Right atrium auricular region (tissue), 2 donors: ENCODE data around the gene SDC3. TPM values are rescaled to one million over a fixed set of nuclear protein-coding genes. Genes with fewer than 3 reads are reported as not detected.

Experiments used
- DNase-seq: peaks from one replicate; pipeline ENCODE4 v3.0.0-alpha.2; 2019; ENCODE audit warnings: low spot score
- H3K27ac ChIP-seq, 2 donors: fragments of 200-600 bp; sonication (generic); 1 replicate in 1 of 2; 2 replicates in 1 of 2; pipeline ENCODE4 v1.5.1; 2016 to 2019
- H3K27me3 ChIP-seq, 2 donors: fragments of 200-600 bp; sonication (generic); one replicate each; pipeline versions ENCODE4 v1.5.1 to v1.6.0; 2017 to 2019
- H3K36me3 ChIP-seq: fragments of 200-600 bp; sonication (generic); one replicate; pipeline ENCODE4 v1.5.1; 2016
- H3K4me1 ChIP-seq, 2 donors: fragments of 200-600 bp; sonication (generic); one replicate each; pipeline versions ENCODE4 v1.5.1 to v1.6.0; 2017 to 2019
- H3K4me3 ChIP-seq, 2 donors: fragments of 200-600 bp; sonication (generic); 1 replicate in 1 of 2; 2 replicates in 1 of 2; pipeline ENCODE4 v1.5.1; 2017 to 2019; ENCODE audit warnings: mild to moderate bottlenecking in 1 of 2, moderate library complexity in 1 of 2
- H3K9me3 ChIP-seq, 2 donors: fragments of 200-600 bp; sonication (generic); one replicate each; pipeline ENCODE4 v1.5.1; 2019
- total RNA-seq, 2 donors: library from RNA; depleted of rRNA; stranded (reverse); fragments of >200 nt; gene quantifications; one replicate each; pipeline ENCODE4 v1.1.0, GENCODE V29; 2016
- TF ChIP-seq, protein P1 (sequence below), 2 donors: fragments of 200-600 bp; sonication (generic); IDR thresholded peaks; one replicate each; pipeline ENCODE4 v1.5.1; 2019; ENCODE audit warnings: antibody characterized with exemption in 2 of 2

The SDC3 gene
- total RNA-seq, 2 donors from 2014 or later = 15.9 to 43.8 TPM

DNA sequence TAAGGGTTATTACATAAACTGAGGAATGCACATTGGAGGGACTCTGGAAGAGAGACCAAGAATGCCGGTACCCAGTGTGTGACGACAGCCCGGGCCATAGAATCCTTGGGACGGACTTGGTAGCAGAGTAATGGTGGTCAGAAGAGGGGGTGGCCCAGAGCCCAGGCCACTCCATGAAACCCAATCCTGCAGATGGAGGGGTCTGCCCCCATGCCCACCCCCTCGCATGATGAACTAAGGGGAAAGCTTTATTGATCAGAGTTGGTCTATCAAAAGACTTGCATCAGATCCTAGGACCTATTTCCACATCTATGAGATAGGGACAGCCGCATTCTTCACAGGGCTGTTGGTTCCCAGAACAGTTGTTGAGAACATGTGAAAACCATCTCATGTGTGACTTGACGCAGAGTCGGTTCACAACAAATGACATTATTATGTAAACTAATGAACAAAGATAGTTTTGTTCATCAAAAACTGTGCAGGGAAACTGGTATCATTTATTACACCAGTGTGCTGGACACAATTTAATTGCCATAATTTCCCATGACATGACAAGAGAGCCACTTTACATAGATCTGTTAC lies 21.5 kb upstream of the SDC3 start:
- Histone ChIP-seq H3K4me1 (no peaks in the 10 kb centered on the region), H3K27ac (no peak overlapping the region), H3K36me3 (peaks cover 24% of the 10 kb centered on the region), H3K9me3 (no peaks in the 10 kb centered on the region), H3K4me3 (no peak overlapping the region), H3K27me3 (no peaks in the 10 kb centered on the region)
- TF ChIP-seq, protein P1, sequence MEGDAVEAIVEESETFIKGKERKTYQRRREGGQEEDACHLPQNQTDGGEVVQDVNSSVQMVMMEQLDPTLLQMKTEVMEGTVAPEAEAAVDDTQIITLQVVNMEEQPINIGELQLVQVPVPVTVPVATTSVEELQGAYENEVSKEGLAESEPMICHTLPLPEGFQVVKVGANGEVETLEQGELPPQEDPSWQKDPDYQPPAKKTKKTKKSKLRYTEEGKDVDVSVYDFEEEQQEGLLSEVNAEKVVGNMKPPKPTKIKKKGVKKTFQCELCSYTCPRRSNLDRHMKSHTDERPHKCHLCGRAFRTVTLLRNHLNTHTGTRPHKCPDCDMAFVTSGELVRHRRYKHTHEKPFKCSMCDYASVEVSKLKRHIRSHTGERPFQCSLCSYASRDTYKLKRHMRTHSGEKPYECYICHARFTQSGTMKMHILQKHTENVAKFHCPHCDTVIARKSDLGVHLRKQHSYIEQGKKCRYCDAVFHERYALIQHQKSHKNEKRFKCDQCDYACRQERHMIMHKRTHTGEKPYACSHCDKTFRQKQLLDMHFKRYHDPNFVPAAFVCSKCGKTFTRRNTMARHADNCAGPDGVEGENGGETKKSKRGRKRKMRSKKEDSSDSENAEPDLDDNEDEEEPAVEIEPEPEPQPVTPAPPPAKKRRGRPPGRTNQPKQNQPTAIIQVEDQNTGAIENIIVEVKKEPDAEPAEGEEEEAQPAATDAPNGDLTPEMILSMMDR (IDR thresholded peaks at IDR 0.05) = no peak
- no peak for DNase-seq

- H3K27ac ChIP-seq = no peak overlapping the region
Observed at GRCh38 chr1:30929135-30929889, 20.8 kb upstream of the SDC3 start.

GRCh38 chr1:30928789-30929134 lies 20.2 kb upstream of the SDC3 start:
- Histone ChIP-seq H3K27me3 (no peaks in the 10 kb centered on the region), H3K36me3 (peaks cover 12% of the 10 kb centered on the region), H3K9me3 (no peaks in the 10 kb centered on the region), H3K27ac (no peak overlapping the region), H3K4me1 (no peaks in the 10 kb centered on the region), H3K4me3 (no peak overlapping the region)
- DNase-seq = no peak
- TF ChIP-seq, protein P1 (IDR thresholded peaks at IDR 0.05) = no peak

More at GRCh38 chr1:30929135-30929889, 20.8 kb upstream of the SDC3 start:
- DNase-seq = no peak
- Histone ChIP-seq H3K9me3 (no peaks in the 10 kb centered on the region), H3K4me3 (no peak overlapping the region), H3K4me1 (no peaks in the 10 kb centered on the region), H3K36me3 (peaks cover 17% of the 10 kb centered on the region), H3K27me3 (no peaks in the 10 kb centered on the region)
- TF ChIP-seq, protein P1 (IDR thresholded peaks at IDR 0.05) = peak; percentile 63 to 77

DNA sequence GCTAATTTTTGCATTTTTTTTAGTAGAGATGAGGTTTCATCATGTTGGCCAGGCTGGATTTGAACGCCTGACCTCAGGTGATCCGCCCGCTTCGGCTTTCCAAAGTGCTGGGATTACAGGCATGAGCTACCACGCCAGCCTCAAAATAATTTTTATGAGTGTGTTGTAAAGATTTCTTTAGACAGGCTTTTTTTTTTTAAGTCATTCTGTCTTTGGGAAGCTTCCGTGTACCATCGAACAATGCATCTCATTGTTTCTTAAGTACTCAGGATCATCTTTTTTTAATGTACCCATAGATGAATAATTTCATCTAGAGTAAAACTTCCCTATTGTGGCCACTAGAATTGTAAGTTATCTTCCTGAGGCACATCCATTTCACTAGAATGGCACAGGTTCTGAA lies 19.6 kb upstream of the SDC3 start:
- DNase-seq = no peak
- Histone ChIP-seq H3K36me3 (peaks cover 7% of the 10 kb centered on the region), H3K9me3 (no peaks in the 10 kb centered on the region), H3K4me3 (no peak overlapping the region), H3K4me1 (no peaks in the 10 kb centered on the region), H3K27ac (no peak overlapping the region), H3K27me3 (no peaks in the 10 kb centered on the region)
- TF ChIP-seq, protein P1 (IDR thresholded peaks at IDR 0.05) = no peak

- no peaks in the 10 kb centered on the region for H3K36me3 ChIP-seq
- H3K27me3 ChIP-seq = no peaks in the 10 kb centered on the region
- no peak for DNase-seq
- no peaks in the 10 kb centered on the region for H3K4me1 ChIP-seq
- TF ChIP-seq, protein P1 (IDR thresholded peaks at IDR 0.05) = no peak
- H3K9me3 ChIP-seq = no peaks in the 10 kb centered on the region
- H3K4me3 ChIP-seq = no peak overlapping the region
- no peak overlapping the region for H3K27ac ChIP-seq
Observed at GRCh38 chr1:30927448-30927847, 18.9 kb upstream of the SDC3 start.
